Measurements from ENCODE around the gene FBXL12. TPM values are rescaled to one million over a fixed set of nuclear protein-coding genes. Genes with fewer than 3 reads are reported as not detected.
A peak's percentile ranks its signal among the peaks of the same experiment; 100 is the strongest.

FBXL12 gene
- total RNA-seq, 1 experiment from 2014 or later, result 21.9 TPM

DNA sequence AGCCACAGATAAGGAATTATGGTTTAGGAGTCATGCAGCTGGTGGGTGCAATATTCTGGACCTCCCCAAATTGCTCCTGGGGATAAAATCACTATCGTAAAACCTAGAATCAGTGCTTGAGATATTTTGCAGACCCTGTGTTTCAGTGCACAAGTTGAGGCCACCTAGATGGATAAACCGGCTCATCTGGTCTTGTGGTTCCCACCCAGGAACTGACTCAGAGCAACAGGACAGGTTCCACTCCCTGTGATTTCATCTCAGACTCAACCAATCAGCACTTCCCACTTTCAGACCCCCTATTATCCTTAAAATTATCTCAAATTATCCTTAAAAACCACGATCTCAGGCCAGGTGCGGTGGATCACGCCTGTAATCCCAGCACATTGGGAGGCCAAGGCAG lies 21.0 kb downstream of the FBXL12 start:
- ATAC-seq (no peak), DNase-seq (ENCODE audit: low read depth, low spot score) (no peak)
- H3K4me1 ChIP-seq (ENCODE audit: control insufficient read depth in 1 of 2, insufficient read depth in 2 of 2, low read length in 2 of 2), result no peaks in the 10 kb centered on the region
- BruUV-seq (replicated peaks), result no TSS peak
- no peak for TF ChIP-seq ZFX (IDR thresholded peaks at IDR 0.05)
- TF ChIP-seq EZH2phosphoT487 (IDR thresholded peaks at IDR 0.05; ENCODE audit: borderline replicate concordance), result no peak
- TF ChIP-seq ELF1 (IDR thresholded peaks at IDR 0.05; ENCODE audit: borderline replicate concordance, low read depth), result no peak
- TF ChIP-seq YY1 (IDR thresholded peaks at IDR 0.05; ENCODE audit: extremely low read depth, insufficient replicate concordance, low read depth, low read length), result no peak
- TF ChIP-seq POLR2AphosphoS5 (IDR thresholded peaks at IDR 0.05; ENCODE audit: low read depth, low read length), result no peak
- H3K4me3 ChIP-seq (replicated peaks in 1 of 2; ENCODE audit: low read depth in 1 of 2, low read length in 2 of 2), result no peak overlapping the region
- intact Hi-C loops (cut with micrococcal nuclease), result loop anchor here (5.0 to 10.0 kb wide), 3 partner anchors 363 to 661 kb away; partner anchors contain the start of gene ZNF266
- H3K27me3 ChIP-seq (ENCODE audit: insufficient read depth, low read length), result no peaks in the 10 kb centered on the region
- H3K9ac ChIP-seq (ENCODE audit: low read length), result no peak overlapping the region
- POLR2A ChIA-PET, result no interaction called here
- RAD21 ChIA-PET (ENCODE audit: low non-redundant PET in 1 of 2, low total read pairs in 2 of 2, uncharacterized antibody in 2 of 2, unreplicated experiment in 2 of 2), result interaction anchor here in 1 of 2 experiments (0.6 kb wide), 1 partner anchor 173 kb away, joined by 3 read pairs; no protein-coding TSS in a partner anchor
- CTCF ChIA-PET, result interaction anchor here (2.4 kb wide), 1 partner anchor 172 kb away, joined by 15 read pairs; no protein-coding TSS in a partner anchor
- H3K36me3 ChIP-seq (ENCODE audit: control insufficient read depth in 1 of 2, insufficient read depth in 2 of 2, low read length in 2 of 2), result no peaks in the 10 kb centered on the region
- H3K4me2 ChIP-seq (ENCODE audit: low read length), result no peak overlapping the region
- no peaks in the 10 kb centered on the region for H4K20me1 ChIP-seq (ENCODE audit: insufficient read depth)
- no peak overlapping the region for H3K27ac ChIP-seq (ENCODE audit: low read depth, low read length)
- H3K9me2 ChIP-seq (ENCODE audit: insufficient read depth), result no peaks in the 10 kb centered on the region
- no peaks in the 10 kb centered on the region for H3K79me2 ChIP-seq (ENCODE audit: insufficient read depth, low read length)
- peaks cover 0 to 4% of the 10 kb centered on the region in 2 experiments; a peak in 2 of 4 replicates for H3K9me3 ChIP-seq (ENCODE audit: control insufficient read depth in 1 of 2, insufficient read depth in 1 of 2, low read depth in 1 of 2, low read length in 2 of 2)
- no peak overlapping the region for H2AFZ ChIP-seq (ENCODE audit: low read depth, low read length, poor library complexity, severe bottlenecking)

DNA sequence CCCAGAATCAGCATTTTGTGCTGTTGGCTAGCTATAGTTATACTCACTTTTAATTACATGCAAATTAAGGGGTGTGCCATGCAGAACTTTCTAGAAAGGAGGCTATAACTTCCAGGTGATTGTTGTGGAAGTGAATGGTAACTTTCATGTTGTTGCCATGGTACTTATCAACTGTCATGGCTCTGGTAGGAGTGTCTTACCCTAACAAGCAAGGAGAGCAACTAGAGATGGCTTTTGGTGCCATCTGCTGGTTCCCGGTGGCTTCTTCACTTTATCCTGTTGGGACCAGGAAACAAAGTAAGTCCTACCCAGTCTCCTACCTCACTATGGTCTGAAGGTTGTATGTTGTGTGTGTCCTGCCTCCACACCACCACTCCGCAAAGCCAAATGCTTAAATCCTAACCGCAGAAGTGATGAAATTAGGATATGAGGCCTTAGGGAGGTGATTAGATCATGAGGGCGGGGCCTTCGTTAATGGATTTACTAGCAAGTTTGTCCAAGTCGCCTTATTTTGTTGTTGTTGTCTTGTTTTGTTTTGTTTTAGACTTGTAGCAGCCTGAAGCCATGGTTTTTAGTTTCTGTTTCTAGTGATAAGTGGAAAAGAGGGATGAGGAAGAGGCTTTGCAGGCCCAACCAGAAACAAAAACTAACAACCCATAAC lies 22.6 kb downstream of the FBXL12 start:
- DNase-seq (ENCODE audit: low read depth, low spot score) (peak; percentile 90), ATAC-seq (peak; percentile 100)
- CTCF ChIA-PET, result interaction anchor here (0.8 to 2.4 kb wide), 5 partner anchors 151 to 591 kb away, joined by 3 to 15 read pairs (median 5); partner anchors contain the start of gene ZNF561
- Histone ChIP-seq H4K20me1 (ENCODE audit: insufficient read depth) (no peaks in the 10 kb centered on the region), H3K79me2 (ENCODE audit: insufficient read depth, low read length) (no peaks in the 10 kb centered on the region), H3K9me3 (ENCODE audit: control insufficient read depth in 1 of 2, insufficient read depth in 1 of 2, low read depth in 1 of 2, low read length in 2 of 2) (peaks cover 0 to 4% of the 10 kb centered on the region in 2 experiments; a peak in 2 of 4 replicates), H3K9ac (ENCODE audit: low read length) (no peak overlapping the region), H3K36me3 (ENCODE audit: control insufficient read depth in 1 of 2, insufficient read depth in 2 of 2, low read length in 2 of 2) (no peaks in the 10 kb centered on the region), H3K27ac (ENCODE audit: low read depth, low read length) (no peak overlapping the region), H3K4me2 (ENCODE audit: low read length) (no peak overlapping the region), H3K9me2 (ENCODE audit: insufficient read depth) (no peaks in the 10 kb centered on the region), H2AFZ (ENCODE audit: low read depth, low read length, poor library complexity, severe bottlenecking) (no peak overlapping the region), H3K27me3 (ENCODE audit: insufficient read depth, low read length) (no peaks in the 10 kb centered on the region), H3K4me3 (replicated peaks in 1 of 2; ENCODE audit: low read depth in 1 of 2, low read length in 2 of 2) (no peak overlapping the region), H3K4me1 (ENCODE audit: control insufficient read depth in 1 of 2, insufficient read depth in 2 of 2, low read length in 2 of 2) (no peaks in the 10 kb centered on the region)
- intact Hi-C loops (cut with micrococcal nuclease), result loop anchor here (1.0 to 10.0 kb wide), 6 partner anchors 170 to 659 kb away; partner anchors contain the start of gene ZNF266
- POLR2A ChIA-PET, result no interaction called here
- RAD21 ChIA-PET (ENCODE audit: low non-redundant PET in 1 of 2, low total read pairs in 2 of 2, uncharacterized antibody in 2 of 2, unreplicated experiment in 2 of 2), result interaction anchor here (0.7 to 1.1 kb wide), 2 partner anchors 30 to 591 kb away, joined by 3 to 4 read pairs; no protein-coding TSS in a partner anchor
- no TSS peak for BruUV-seq (replicated peaks)
- TF ChIP-seq, protein P1, sequence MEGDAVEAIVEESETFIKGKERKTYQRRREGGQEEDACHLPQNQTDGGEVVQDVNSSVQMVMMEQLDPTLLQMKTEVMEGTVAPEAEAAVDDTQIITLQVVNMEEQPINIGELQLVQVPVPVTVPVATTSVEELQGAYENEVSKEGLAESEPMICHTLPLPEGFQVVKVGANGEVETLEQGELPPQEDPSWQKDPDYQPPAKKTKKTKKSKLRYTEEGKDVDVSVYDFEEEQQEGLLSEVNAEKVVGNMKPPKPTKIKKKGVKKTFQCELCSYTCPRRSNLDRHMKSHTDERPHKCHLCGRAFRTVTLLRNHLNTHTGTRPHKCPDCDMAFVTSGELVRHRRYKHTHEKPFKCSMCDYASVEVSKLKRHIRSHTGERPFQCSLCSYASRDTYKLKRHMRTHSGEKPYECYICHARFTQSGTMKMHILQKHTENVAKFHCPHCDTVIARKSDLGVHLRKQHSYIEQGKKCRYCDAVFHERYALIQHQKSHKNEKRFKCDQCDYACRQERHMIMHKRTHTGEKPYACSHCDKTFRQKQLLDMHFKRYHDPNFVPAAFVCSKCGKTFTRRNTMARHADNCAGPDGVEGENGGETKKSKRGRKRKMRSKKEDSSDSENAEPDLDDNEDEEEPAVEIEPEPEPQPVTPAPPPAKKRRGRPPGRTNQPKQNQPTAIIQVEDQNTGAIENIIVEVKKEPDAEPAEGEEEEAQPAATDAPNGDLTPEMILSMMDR (IDR thresholded peaks at IDR 0.05 in 2 of 3, conservative IDR thresholded peaks at IDR 0.05 in 1 of 3; ENCODE audit: borderline replicate concordance in 1 of 3, insufficient read depth in 1 of 3, low read depth in 2 of 3, low read length in 2 of 3), result peak; percentile 84 to 90 (median 89)
- peak; percentile 97 for TF ChIP-seq RAD21 (IDR thresholded peaks at IDR 0.05; ENCODE audit: low read depth)
- TF ChIP-seq, protein P2, sequence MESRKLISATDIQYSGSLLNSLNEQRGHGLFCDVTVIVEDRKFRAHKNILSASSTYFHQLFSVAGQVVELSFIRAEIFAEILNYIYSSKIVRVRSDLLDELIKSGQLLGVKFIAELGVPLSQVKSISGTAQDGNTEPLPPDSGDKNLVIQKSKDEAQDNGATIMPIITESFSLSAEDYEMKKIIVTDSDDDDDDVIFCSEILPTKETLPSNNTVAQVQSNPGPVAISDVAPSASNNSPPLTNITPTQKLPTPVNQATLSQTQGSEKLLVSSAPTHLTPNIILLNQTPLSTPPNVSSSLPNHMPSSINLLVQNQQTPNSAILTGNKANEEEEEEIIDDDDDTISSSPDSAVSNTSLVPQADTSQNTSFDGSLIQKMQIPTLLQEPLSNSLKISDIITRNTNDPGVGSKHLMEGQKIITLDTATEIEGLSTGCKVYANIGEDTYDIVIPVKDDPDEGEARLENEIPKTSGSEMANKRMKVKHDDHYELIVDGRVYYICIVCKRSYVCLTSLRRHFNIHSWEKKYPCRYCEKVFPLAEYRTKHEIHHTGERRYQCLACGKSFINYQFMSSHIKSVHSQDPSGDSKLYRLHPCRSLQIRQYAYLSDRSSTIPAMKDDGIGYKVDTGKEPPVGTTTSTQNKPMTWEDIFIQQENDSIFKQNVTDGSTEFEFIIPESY (IDR thresholded peaks at IDR 0.05; ENCODE audit: extremely low read depth, insufficient replicate concordance, low read length), result no peak
- 0 out of 2 replicates have a peak, but pooled peaks have one; percentile 20 for TF ChIP-seq CBX3 (IDR thresholded peaks at IDR 0.05; ENCODE audit: low read depth)
- TF ChIP-seq, protein P3, sequence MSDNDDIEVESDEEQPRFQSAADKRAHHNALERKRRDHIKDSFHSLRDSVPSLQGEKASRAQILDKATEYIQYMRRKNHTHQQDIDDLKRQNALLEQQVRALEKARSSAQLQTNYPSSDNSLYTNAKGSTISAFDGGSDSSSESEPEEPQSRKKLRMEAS (IDR thresholded peaks at IDR 0.05), result no peak
- peak; percentile 51 for TF ChIP-seq YY1 (IDR thresholded peaks at IDR 0.05; ENCODE audit: extremely low read depth, insufficient replicate concordance, low read depth, low read length)

Measured in HCT116 (cell line).